ENCODE results near the gene TINAG. TPM values are rescaled to one million over a fixed set of nuclear protein-coding genes. Genes with fewer than 3 reads are reported as not detected.

Gene TINAG
- total RNA-seq, 1 experiment from 2014 or later = not detected

DNA sequence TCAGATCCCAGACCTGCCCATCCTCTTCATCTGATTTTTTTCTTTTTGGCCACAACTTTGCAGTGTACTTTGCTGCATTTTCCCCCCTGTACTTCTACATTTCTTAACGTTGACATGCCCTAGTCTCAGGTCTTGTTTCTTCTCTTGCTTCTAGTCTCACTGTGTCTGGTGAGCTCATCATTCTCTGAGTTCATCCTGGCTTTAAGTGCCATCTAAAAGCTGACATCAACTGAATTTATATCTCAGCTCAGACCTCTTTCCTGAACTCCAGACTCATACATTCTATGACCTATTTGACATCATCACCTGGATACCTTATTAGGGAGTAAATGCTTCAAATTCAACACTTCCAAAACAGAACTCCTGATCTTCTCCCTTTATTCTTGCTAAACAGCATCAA, 48.9 kb downstream of the TINAG start:
- Histone ChIP-seq H4K20me1 (ENCODE audit: low read length) (no peaks in the 10 kb centered on the region), H3K9me2 (replicated peaks; ENCODE audit: low read length) (no peaks in the 10 kb centered on the region), H3K4me3 (ENCODE audit: low read length) (no peak overlapping the region), H3K9ac (ENCODE audit: low read length) (no peak overlapping the region), H3K4me2 (ENCODE audit: low read length) (no peak overlapping the region), H3F3A (ENCODE audit: low read length, unreplicated experiment) (no peaks in the 10 kb centered on the region), H3K9me3 (ENCODE audit: low read length) (no peaks in the 10 kb centered on the region), H2AFZ (ENCODE audit: low read length) (no peak overlapping the region), H3K4me1 (ENCODE audit: insufficient read depth, low read length) (no peaks in the 10 kb centered on the region), H3K27me3 (ENCODE audit: low read length) (no peaks in the 10 kb centered on the region), H3K36me3 (ENCODE audit: low read depth, low read length) (no peaks in the 10 kb centered on the region), H3K79me2 (ENCODE audit: low read length) (no peaks in the 10 kb centered on the region), H3K27ac (ENCODE audit: low read length) (no peak overlapping the region)
- TF ChIP-seq EZH2 (IDR thresholded peaks at IDR 0.05; ENCODE audit: low read length, unreplicated experiment) = no peak
- TF ChIP-seq, protein P1, sequence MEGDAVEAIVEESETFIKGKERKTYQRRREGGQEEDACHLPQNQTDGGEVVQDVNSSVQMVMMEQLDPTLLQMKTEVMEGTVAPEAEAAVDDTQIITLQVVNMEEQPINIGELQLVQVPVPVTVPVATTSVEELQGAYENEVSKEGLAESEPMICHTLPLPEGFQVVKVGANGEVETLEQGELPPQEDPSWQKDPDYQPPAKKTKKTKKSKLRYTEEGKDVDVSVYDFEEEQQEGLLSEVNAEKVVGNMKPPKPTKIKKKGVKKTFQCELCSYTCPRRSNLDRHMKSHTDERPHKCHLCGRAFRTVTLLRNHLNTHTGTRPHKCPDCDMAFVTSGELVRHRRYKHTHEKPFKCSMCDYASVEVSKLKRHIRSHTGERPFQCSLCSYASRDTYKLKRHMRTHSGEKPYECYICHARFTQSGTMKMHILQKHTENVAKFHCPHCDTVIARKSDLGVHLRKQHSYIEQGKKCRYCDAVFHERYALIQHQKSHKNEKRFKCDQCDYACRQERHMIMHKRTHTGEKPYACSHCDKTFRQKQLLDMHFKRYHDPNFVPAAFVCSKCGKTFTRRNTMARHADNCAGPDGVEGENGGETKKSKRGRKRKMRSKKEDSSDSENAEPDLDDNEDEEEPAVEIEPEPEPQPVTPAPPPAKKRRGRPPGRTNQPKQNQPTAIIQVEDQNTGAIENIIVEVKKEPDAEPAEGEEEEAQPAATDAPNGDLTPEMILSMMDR (conservative IDR thresholded peaks at IDR 0.05; ENCODE audit: low read depth, low read length) = no peak
- TF ChIP-seq EZH2phosphoT487 (IDR thresholded peaks at IDR 0.05; ENCODE audit: borderline replicate concordance, low read length) = no peak
- DNase-seq (no peak), ATAC-seq (no peak)
- POLR2A ChIA-PET (ENCODE audit: unreplicated experiment) = no interaction called here
- BruUV-seq (replicated peaks) = no TSS peak
- intact Hi-C loops (cut with micrococcal nuclease) = no loop called here
- CTCF ChIA-PET = no interaction called here

DNA sequence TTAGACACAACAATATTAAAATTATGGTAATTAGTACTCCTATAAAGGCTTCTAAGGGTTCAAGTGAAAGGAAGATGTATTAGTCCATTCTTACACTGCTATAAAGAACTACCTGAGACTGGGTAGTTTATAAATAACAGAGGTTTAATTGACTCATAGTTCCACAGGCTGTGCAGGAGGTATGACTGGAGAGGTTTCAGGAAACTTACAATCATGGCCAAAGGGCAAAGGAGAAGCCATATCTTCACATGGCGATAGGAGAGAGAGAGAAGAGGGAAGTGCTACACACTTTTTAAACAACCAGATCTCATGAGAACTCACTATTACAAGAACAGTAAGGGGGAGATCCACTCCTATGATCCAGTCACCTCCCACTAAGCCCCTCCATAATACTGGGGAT, 52.9 kb downstream of the TINAG start:
- Histone ChIP-seq H3K9ac (ENCODE audit: low read length) (no peak overlapping the region), H3K4me1 (ENCODE audit: insufficient read depth, low read length) (peaks cover 8% of the 10 kb centered on the region; the same call in 1 of the 2 replicates), H3K9me3 (ENCODE audit: low read length) (no peaks in the 10 kb centered on the region), H3K27me3 (ENCODE audit: low read length) (no peaks in the 10 kb centered on the region), H3K36me3 (ENCODE audit: low read depth, low read length) (no peaks in the 10 kb centered on the region), H2AFZ (ENCODE audit: low read length) (no peak overlapping the region), H3K4me2 (ENCODE audit: low read length) (no peak overlapping the region), H3F3A (ENCODE audit: low read length, unreplicated experiment) (no peaks in the 10 kb centered on the region), H3K4me3 (ENCODE audit: low read length) (no peak overlapping the region), H3K27ac (ENCODE audit: low read length) (no peak overlapping the region), H3K79me2 (ENCODE audit: low read length) (no peaks in the 10 kb centered on the region), H4K20me1 (ENCODE audit: low read length) (no peaks in the 10 kb centered on the region), H3K9me2 (replicated peaks; ENCODE audit: low read length) (no peaks in the 10 kb centered on the region)
- CTCF ChIA-PET = no interaction called here
- POLR2A ChIA-PET (ENCODE audit: unreplicated experiment) = no interaction called here
- DNase-seq (no peak), ATAC-seq (no peak)
- intact Hi-C loops (cut with micrococcal nuclease) = loop anchor here (10.0 kb wide), 1 partner anchor 376 kb away; no protein-coding TSS in a partner anchor
- no TSS peak for BruUV-seq (replicated peaks)
- TF ChIP-seq EZH2phosphoT487 (IDR thresholded peaks at IDR 0.05; ENCODE audit: borderline replicate concordance, low read length) (no peak), EZH2 (IDR thresholded peaks at IDR 0.05; ENCODE audit: low read length, unreplicated experiment) (no peak)
- TF ChIP-seq, protein P1 (conservative IDR thresholded peaks at IDR 0.05; ENCODE audit: low read depth, low read length) = no peak

DNA sequence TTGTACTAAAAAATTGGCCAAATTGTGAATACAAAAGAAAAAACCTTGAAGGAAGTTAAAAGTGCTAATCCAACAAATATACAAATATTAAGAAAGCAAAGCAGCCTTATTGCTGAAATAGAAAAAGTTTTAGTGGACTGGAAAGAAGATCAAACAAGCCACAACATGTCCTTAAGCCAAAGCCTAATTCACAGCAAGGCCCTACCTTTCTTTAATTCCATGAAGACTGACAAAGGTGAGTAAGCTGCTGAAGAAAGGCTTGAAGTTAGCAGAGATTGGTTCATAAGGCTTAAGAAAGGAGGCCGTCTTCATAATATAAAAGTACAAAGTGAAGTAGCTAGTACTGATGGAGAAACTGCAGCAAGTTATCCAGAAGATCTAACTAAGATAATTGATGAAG, 53.5 kb downstream of the TINAG start:
- Histone ChIP-seq H3K9me3 (ENCODE audit: low read length) (no peaks in the 10 kb centered on the region), H3K79me2 (ENCODE audit: low read length) (no peaks in the 10 kb centered on the region), H3K9ac (ENCODE audit: low read length) (no peak overlapping the region), H3K4me1 (ENCODE audit: insufficient read depth, low read length) (peaks cover 12% of the 10 kb centered on the region; the same call in 1 of the 2 replicates), H3K27ac (ENCODE audit: low read length) (no peak overlapping the region), H3K27me3 (ENCODE audit: low read length) (no peaks in the 10 kb centered on the region), H3K36me3 (ENCODE audit: low read depth, low read length) (no peaks in the 10 kb centered on the region), H3K9me2 (replicated peaks; ENCODE audit: low read length) (no peaks in the 10 kb centered on the region), H3F3A (ENCODE audit: low read length, unreplicated experiment) (no peaks in the 10 kb centered on the region), H4K20me1 (ENCODE audit: low read length) (no peaks in the 10 kb centered on the region), H2AFZ (ENCODE audit: low read length) (no peak overlapping the region), H3K4me3 (ENCODE audit: low read length) (no peak overlapping the region), H3K4me2 (ENCODE audit: low read length) (no peak overlapping the region)
- no TSS peak for BruUV-seq (replicated peaks)
- POLR2A ChIA-PET (ENCODE audit: unreplicated experiment) = no interaction called here
- intact Hi-C loops (cut with micrococcal nuclease) = loop anchor here (10.0 kb wide), 1 partner anchor 377 kb away; no protein-coding TSS in a partner anchor
- ATAC-seq = no peak
- no peak for DNase-seq
- no peak for TF ChIP-seq EZH2 (IDR thresholded peaks at IDR 0.05; ENCODE audit: low read length, unreplicated experiment)
- TF ChIP-seq EZH2phosphoT487 (IDR thresholded peaks at IDR 0.05; ENCODE audit: borderline replicate concordance, low read length) = no peak
- TF ChIP-seq, protein P1 (conservative IDR thresholded peaks at IDR 0.05; ENCODE audit: low read depth, low read length) = no peak
- CTCF ChIA-PET = no interaction called here

Measured in PC-3 (cell line).